HepG2 (cell line): ENCODE measurements around the gene CYP46A1. TPM values are rescaled to one million over a fixed set of nuclear protein-coding genes. Genes with fewer than 3 reads are reported as not detected.

ENCODE experiments used
- BCL6 ChIP-seq: IDR thresholded peaks from 2 replicates; pipeline ENCODE4 v1.6.1; 2016; ENCODE audit warnings: missing genetic modification reagents, missing compliant biosample characterization
- CREB1 ChIP-seq, 2 experiments: fragments of 450-650 bp in 1 of 2; IDR thresholded peaks; 2 replicates each; pipeline ENCODE4 v1.6.1; 2016 to 2017; ENCODE audit warnings: control low read depth in 1 of 2, mild to moderate bottlenecking in 1 of 2, missing compliant biosample characterization in 1 of 2, missing genetic modification characterization in 1 of 2
- ELF4 ChIP-seq: sonication (generic); formaldehyde crosslinking; IDR thresholded peaks from 2 replicates; pipeline ENCODE4 v1.5.0; 2020; ENCODE audit warnings: missing genetic modification reagents, mild to moderate bottlenecking, moderate library complexity, borderline replicate concordance
- FOXP1 ChIP-seq, 2 experiments: fragments of 450-650 bp in 1 of 2; IDR thresholded peaks; 2 replicates each; pipeline ENCODE4 v1.6.1; 2017 to 2018; ENCODE audit warnings: antibody characterized with exemption in 1 of 2
- GABPB1 ChIP-seq: IDR thresholded peaks from 2 replicates; pipeline ENCODE4 v1.6.1; 2016; ENCODE audit warnings: mild to moderate bottlenecking, missing genetic modification reagents, moderate library complexity, missing compliant biosample characterization
- GATA4 ChIP-seq: sonication (generic); IDR thresholded peaks from 2 replicates; pipeline ENCODE4 v1.6.1; 2016; ENCODE audit warnings: antibody characterized with exemption, low read depth, borderline replicate concordance
- HNRNPK ChIP-seq: fragments of 200-400 bp; formaldehyde crosslinking; IDR thresholded peaks from 2 replicates; pipeline ENCODE4 v1.6.1; 2018; ENCODE audit warnings: low read length, low read depth, moderate library complexity, mild to moderate bottlenecking; ENCODE audit not compliant: poor library complexity, severe bottlenecking
- KMT2A ChIP-seq: sonication (generic); formaldehyde crosslinking; IDR thresholded peaks from 2 replicates; pipeline ENCODE4 v1.4.0; 2020; ENCODE audit warnings: missing genetic modification reagents
- KMT2B ChIP-seq: IDR thresholded peaks from 2 replicates; pipeline ENCODE4 v1.6.1; 2016; ENCODE audit warnings: missing genetic modification reagents, missing compliant biosample characterization
- NFIB ChIP-seq: sonication (generic); formaldehyde crosslinking; IDR thresholded peaks from 2 replicates; pipeline ENCODE4 v1.9.0; 2021; ENCODE audit warnings: missing genetic modification reagents, mild to moderate bottlenecking, borderline replicate concordance
- PBX2 ChIP-seq: IDR thresholded peaks from 2 replicates; pipeline ENCODE4 v1.6.1; 2016; ENCODE audit warnings: control low read depth
- RBFOX2 ChIP-seq: fragments of 200-400 bp; formaldehyde crosslinking; IDR thresholded peaks from 2 replicates; pipeline ENCODE4 v1.6.1; 2017; ENCODE audit warnings: low read depth, mild to moderate bottlenecking, low read length
- RBM22 ChIP-seq: fragments of 200-400 bp; formaldehyde crosslinking; optimal IDR thresholded peaks from 2 replicates; pipeline ENCODE3; 2017; ENCODE audit warnings: mild to moderate bottlenecking, low read length, moderate library complexity
- SMYD3 ChIP-seq: sonication (generic); formaldehyde crosslinking; IDR thresholded peaks from 2 replicates; pipeline ENCODE4 v1.8.1; 2023; ENCODE audit warnings: mild to moderate bottlenecking, missing genetic modification reagents
- TP53 ChIP-seq: sonication (generic); formaldehyde crosslinking; conservative IDR thresholded peaks from 2 replicates; pipeline ENCODE4 v1.4.0; 2020; ENCODE audit warnings: missing genetic modification reagents
- XBP1 ChIP-seq: sonication (generic); formaldehyde crosslinking; IDR thresholded peaks from 2 replicates; pipeline ENCODE4 v1.5.0; 2020; ENCODE audit warnings: missing genetic modification reagents
- ZBTB39 ChIP-seq: sonication (generic); formaldehyde crosslinking; IDR thresholded peaks from 2 replicates; pipeline ENCODE4 v1.5.0; 2020; ENCODE audit warnings: missing genetic modification reagents
- ZNF446 ChIP-seq: sonication (generic); formaldehyde crosslinking; IDR thresholded peaks from 2 replicates; pipeline ENCODE4 v1.5.0; 2020; ENCODE audit warnings: mild to moderate bottlenecking, missing genetic modification reagents
- ZNF546 ChIP-seq: sonication (generic); formaldehyde crosslinking; conservative IDR thresholded peaks from 2 replicates; pipeline ENCODE4 v1.8.1; 2023; ENCODE audit warnings: mild to moderate bottlenecking, missing genetic modification reagents
- ZNF710 ChIP-seq: sonication (generic); formaldehyde crosslinking; IDR thresholded peaks from 2 replicates; pipeline ENCODE4 v1.5.0; 2020; ENCODE audit warnings: mild to moderate bottlenecking, missing genetic modification reagents, borderline replicate concordance
- ZNF775 ChIP-seq: sonication (generic); formaldehyde crosslinking; IDR thresholded peaks from 2 replicates; pipeline ENCODE4 v1.4.0; 2020; ENCODE audit warnings: missing genetic modification reagents, mild to moderate bottlenecking, moderate library complexity, borderline replicate concordance
- ZNF788 ChIP-seq: sonication (generic); formaldehyde crosslinking; IDR thresholded peaks from 2 replicates; pipeline ENCODE4 v1.5.0; 2020; ENCODE audit warnings: mild to moderate bottlenecking, missing genetic modification reagents, borderline replicate concordance
- polyA plus RNA-seq, 8 experiments: library from polyadenylated mRNA; depleted of rRNA in 3 of 8; stranded (reverse) in 7 of 8; unstranded in 1 of 8; fragments of >200 nt; fragmentation: Illumina TruSeq in 4 of 8; extraction: Trizol in 4 of 8; gene quantifications; 2 replicates each; pipeline versions ENCODE4 v1.2.1 to v1.2.3, GENCODE V29; 2011 to 2016; ENCODE audit warnings: low read depth in 4 of 8, missing spikeins in 1 of 8, mixed read lengths in 1 of 8; ENCODE audit not compliant: insufficient read depth in 1 of 8
- total RNA-seq, 5 experiments: library from RNA; depleted of rRNA; stranded (reverse); fragments of >200 nt; fragmentation: Illumina TruSeq; extraction: Trizol; gene quantifications; 2 replicates each; pipeline ENCODE4 v1.2.3, GENCODE V29; 2016; ENCODE audit warnings: low read depth in 1 of 5
- TF ChIP-seq, protein P1 (sequence below): IDR thresholded peaks from 2 replicates; pipeline ENCODE4 v1.6.1; 2016; ENCODE audit warnings: missing compliant biosample characterization, missing genetic modification reagents, borderline replicate concordance

The CYP46A1 gene
- total and polyA plus RNA-seq, 2 of the 13 experiments (the other 11 are each of a cell fraction or from before 2014, with no cell fraction given): not detected

GRCh38 chr14:99729991-99730875, 46.1 kb downstream of the CYP46A1 start (continued):
- TF ChIP-seq ZBTB39 (no peak), ZNF788 (CRISPR knock-in tag) (peak; percentile 66; the same call in 1 of the 2 replicates), KMT2B (CRISPR knock-in tag) (no peak), TP53 (CRISPR knock-in tag) (no peak), FOXP1 (IDR thresholded peaks at IDR 0.05) (no peak), FOXP1 (CRISPR knock-in tag; IDR thresholded peaks at IDR 0.05) (peak; percentile 36; the same call in 1 of the 2 replicates), HNRNPK (no peak), ZNF546 (CRISPR knock-in tag) (no peak), KMT2A (CRISPR knock-in tag) (peak; percentile 51; the same call in 1 of the 2 replicates), ELF4 (CRISPR knock-in tag) (no peak), ZNF710 (CRISPR knock-in tag) (0 out of 2 replicates have a peak, but pooled peaks have one; percentile 59), BCL6 (peak; percentile 66), SMYD3 (CRISPR knock-in tag) (no peak), ZNF775 (CRISPR knock-in tag) (no peak), RBM22 (no peak), NFIB (no peak), PBX2 (no peak), XBP1 (no peak), ZNF446 (CRISPR knock-in tag) (no peak), GABPB1 (CRISPR knock-in tag) (no peak; the same call in 1 of the 2 replicates), RBFOX2 (peak; percentile 29; the same call in 1 of the 2 replicates), GATA4 (no peak), CREB1 (IDR thresholded peaks at IDR 0.05) (no peak), CREB1 (CRISPR knock-in tag; IDR thresholded peaks at IDR 0.05) (no peak)
- TF ChIP-seq, protein P1, sequence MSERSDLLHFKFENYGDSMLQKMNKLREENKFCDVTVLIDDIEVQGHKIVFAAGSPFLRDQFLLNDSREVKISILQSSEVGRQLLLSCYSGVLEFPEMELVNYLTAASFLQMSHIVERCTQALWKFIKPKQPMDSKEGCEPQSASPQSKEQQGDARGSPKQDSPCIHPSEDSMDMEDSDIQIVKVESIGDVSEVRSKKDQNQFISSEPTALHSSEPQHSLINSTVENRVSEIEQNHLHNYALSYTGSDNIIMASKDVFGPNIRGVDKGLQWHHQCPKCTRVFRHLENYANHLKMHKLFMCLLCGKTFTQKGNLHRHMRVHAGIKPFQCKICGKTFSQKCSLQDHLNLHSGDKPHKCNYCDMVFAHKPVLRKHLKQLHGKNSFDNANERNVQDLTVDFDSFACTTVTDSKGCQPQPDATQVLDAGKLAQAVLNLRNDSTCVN (CRISPR knock-in tag): no peak
